ENCODE results near the gene TMCO4.
"Not testable (repeated sequence)": the region's sequence is repeated elsewhere in the genome, so short reads cannot be mapped to it uniquely, and the experiment has no call there.

TMCO4 gene

DNA sequence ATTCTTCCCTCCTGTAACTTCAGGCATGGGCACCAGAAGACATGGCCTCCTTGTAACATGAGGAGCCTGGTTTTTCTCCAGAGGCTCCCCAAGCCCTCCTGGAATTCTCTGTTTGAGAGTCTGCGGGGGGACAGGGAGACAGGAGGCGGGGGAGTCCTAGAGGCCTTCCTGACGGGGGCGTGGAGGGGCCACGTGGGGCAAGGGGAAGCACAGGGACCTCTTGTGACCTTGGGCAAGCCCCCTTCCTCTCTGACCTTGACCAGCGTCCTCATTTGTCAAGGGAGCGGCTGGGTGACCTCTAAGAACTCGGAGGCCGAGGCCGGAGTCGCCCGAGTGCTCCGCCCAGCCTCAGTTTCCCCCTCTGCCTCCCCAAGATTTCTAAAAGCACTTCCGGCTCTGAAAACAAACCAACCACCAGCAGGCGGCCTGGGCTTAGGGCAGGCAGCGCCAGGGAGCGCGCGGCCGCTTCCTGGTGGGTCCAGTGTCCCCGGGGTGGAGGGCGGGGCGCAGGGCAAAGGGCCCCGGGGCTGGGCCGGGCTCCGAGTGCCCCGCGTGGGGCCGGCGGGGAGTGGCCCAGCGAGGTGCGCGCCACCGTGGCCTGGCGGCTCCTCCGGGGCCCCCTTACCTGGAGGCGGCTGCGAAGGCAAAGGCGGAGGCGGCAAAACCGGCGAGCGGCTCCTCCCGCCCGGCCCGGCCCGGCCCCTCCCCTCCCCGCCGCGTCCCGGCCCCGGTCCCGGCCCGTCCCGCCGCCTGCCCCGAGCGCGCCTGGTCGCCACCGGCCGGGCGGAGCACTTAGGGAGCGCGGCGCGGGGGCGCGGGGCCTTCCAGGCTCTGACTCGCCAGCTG, at the start of gene TMCO4:
TSS of gene TMCO4 (minus strand) at position 687 of the 846 bp plus-strand sequence. CDS start 19,158 bp downstream, outside the sequence.
- peak in 3 of 14 donors; percentile 8 to 32 (median 28) for DNase-seq

DNA sequence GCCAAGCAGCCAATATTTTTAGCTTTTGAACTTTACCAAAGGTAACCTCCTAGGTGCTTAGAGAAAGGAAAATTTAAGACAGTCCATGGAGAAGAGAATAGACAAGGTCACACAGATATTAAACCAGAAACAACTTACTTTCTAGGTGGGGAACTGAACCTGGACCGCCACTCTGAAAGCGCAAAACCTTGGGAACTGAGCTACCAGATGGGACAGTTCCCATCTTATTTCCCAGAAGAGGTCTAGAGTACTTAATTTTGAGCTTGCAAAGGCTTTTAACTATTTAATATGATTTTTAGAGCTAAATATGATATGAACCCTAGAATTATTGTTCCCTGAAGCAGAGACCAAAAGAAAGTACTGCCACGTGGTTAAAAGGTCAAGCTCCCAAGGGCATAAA, 49.6 kb upstream of the TMCO4 start:
- not testable (repeated sequence) for DNase-seq

DNA sequence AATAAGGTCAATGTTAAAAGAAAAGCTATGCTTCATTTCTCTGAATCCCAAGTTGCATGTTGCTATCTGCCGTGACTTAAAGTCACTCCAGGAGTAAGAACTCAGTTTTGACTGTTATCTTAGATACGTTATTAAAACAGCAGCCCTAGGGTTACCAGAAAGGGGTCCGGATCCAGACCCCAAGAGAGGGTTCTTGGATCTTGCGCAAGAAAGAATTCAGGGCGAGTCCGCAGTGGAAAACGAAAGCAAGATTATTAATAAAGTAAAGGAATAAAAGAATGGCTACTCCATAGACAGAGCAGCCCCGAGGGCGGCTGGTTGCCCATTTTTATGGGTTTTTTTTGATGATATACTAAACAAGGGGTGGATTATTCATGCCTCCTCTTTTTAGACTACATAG, 47.6 kb upstream of the TMCO4 start:
- not testable (repeated sequence) for DNase-seq

DNA sequence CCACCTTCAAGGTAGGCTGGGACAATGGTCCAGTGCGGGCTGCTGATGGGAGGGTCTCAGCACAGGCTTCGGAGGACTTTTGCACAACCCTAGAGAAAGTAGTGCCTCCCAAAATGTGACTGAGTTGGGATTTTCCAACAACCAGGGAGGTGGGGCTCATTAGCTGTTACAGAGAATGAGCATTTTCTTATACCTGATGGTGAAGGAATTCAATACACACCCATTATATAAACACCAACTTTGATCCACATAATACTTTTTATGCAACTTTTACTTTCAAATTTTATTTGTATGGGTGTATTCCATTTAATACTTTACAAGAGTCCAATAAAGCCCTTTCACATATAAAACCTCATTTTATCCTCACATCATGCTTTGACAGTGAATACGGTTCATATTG, 46.6 kb upstream of the TMCO4 start:
- DNase-seq, result no peak

DNA sequence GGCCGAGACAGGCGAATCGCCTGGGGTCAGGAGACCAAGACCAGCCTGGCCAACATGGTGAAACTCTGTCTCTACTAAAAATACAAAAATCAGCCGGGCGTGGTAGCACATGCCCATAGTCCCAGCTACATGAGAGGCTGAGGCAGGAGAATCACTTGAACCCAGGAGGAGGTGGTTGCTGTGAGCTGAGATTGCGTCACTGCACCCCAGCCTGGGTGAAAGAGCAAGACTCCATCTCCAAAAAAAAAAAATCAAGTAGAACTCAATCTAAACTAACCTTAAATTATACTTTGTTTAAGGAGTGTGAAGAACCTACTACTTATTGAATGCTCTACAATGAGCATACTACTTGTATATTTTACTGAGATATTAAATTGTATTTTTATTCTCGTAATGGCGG, 45.8 kb upstream of the TMCO4 start:
- DNase-seq, result no peak

DNA sequence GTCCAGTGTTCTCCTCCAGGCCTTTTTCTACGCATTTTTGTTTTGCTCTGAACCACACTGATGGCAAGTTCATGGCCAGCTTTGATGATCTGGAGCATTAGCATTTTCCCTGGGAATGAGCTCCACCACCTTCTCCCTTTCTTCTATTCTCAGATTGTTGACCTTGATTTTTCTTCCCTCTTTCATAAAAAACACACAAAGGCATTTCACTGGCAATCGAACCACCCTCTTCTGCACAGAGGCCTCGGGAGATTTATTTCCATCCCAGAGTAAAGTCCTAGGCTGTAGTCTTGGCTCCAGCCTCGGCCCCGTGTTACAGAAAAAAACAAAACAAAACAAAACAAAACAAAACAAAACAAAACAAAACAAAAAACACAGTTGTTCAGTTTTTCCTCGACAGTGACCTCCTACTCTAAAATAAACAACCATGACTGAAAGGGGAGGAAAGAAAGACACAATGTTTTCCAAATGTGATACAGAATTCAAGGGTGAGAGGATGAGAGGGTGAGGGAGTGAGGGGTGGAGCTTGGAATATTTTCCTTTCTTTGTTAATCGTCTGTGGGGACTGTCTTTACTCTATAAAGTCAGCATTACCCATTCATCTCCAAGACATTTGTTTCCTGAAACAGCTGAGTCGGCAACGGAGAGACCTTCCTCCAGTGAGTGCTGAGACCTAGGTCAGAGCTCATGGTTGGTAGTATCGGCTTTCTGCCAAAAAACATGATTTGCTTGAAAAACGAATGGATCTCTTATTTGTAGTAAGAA, 45.2 kb upstream of the TMCO4 start:
- DNase-seq, result no peak

DNA sequence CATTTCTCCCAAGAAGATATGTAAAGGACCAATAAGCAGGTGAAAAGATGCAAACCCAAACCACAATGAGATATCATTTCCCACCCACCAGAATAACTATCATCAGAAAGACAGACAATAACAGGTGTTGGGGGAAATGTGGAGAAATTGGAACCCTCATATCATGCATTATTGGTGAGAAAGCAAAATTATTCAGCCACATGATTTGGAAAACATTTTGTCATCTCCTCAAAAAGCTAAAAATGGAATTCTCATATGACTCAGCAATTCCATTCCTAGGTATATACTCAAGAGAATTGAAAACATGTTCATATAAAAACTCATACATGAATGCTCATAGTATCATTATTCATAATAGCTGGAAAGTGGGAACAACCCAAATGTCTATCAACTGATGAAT, 40.5 kb upstream of the TMCO4 start:
- no peak for DNase-seq

DNA sequence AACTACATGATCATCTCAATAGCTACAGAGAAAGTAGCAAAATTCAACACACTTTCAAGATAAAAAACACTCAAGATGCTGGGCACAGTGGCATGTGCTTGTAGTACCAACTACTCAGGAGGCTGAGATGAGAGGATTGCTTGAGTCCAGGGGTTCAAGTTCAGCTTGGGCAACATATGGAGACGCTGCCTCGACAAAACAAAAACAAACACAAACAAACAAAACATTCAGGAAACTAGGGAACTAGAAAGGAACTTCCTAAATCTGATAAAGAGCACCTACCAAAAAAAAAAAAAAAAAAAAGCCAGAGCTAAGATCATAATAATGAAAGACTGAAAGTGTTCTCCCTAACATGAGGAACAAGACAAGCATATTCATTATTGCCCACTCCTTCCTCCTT, 38.1 kb upstream of the TMCO4 start:
- no peak for DNase-seq

DNA sequence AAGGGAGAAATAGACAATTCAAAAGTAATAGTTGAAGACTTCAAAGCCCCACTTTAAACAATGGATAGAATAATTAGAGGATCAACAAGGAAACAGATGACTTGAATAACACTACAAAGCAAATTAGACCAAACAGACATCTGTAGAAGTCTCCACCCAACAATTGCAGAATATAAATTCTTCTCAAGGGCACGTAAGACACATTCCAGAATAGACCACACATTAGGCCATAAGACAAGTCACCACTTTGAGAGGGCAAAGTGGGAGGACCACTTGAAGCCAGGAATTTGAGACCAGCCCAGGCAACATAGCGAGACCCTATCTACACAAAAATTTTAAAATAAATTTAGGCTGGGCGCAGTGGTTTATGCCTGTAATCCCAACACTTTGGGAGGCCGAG, 35.9 kb upstream of the TMCO4 start:
- DNase-seq, result no peak

DNA sequence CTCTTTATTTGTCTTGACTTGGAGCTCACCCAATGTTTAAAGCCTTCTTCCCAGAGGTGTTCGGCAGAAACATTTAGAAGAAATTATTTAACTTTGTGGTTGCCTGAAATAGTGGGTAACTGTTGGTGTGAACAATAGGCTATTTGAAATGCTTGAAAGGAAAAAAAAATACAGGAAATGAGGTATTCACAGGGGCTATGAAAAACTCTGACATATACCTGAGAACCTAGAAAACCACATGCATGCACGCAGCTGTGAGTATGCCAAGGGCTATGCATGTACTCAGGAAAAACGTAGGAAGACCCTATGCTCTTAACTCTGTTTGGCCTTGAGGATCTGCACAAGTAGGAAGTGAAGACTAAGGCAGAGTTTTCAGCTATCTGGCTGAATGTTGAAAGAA, 31.7 kb upstream of the TMCO4 start:
- DNase-seq, result no peak

DNA sequence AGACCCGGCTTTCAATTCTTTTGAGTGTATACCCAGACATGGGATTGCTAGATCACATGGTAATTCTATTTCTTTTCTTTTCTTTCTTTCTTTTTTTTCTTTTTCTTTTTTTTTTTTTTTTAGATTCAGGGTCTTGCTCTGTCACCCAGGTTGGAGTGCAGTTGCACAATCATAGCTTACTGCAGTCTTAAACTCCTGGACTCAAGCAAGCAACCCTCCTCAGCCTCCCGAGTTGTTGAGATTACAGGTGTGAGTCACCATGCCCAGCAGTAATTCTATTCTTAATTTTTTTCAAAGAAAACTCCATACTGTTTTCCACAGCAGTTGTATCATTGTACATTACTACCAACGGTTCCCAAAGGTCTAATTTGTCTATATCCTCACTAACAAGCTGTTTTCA, 28.8 kb upstream of the TMCO4 start:
- DNase-seq, result no peak

DNA sequence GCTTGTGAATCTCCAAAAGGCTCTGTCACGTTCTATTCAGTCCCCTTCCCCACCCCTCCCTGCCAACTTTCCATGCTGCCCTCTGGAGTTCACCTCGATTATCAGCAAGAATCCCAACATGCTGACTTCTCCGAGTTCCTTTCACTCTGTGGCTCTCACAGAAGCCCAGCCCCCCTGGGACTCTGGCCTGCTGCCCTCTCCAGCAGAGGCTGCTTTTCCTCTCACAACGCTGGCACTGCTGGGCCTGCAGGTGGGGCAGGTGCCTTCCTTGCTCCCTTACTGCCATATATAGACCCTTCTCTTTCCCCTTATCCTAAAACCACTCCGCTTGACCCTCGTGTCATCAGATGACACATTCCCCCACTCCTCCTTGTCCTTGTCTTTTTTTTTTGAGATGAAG, 25.6 kb upstream of the TMCO4 start:
- no peak for DNase-seq

DNA sequence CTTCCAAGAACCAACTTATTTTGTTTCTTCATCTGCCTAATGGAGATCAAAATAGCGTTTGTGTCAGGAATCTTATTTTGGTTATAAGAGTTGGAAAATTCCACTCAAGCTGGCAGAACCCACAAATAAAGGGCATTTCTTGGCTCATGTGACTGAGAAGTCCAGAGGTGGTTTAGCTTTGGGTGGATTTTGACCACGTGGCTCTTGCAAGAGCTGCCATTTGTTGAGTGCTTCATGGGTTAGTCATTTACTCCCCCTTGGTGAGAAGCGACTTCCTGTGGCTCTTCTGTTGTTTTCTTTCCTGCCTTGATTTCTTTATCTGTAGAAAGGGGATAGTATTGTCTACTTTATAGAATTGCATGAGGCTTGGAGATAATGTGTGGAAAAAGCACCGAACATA, 24.8 kb upstream of the TMCO4 start:
- DNase-seq, result no peak

DNA sequence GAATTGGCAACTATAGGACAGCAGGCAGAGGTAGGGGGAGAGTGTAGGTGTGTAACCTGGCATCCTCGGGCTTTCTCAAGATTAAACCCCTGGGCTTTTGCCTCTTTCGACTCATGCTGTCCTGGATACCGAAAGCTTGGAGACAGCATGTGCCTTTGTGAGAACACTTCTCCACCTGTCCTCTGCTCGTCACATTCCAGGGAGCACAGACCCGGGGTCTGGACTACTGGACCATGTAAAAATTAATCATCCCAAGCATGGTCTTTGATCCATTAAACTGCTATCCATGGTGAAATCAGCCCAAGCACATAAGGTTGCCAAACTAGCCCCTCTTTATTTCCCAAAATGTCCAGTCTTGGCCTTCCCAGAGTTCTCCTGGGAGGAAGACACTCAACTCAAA, 24.3 kb upstream of the TMCO4 start:
- no peak for DNase-seq

DNA sequence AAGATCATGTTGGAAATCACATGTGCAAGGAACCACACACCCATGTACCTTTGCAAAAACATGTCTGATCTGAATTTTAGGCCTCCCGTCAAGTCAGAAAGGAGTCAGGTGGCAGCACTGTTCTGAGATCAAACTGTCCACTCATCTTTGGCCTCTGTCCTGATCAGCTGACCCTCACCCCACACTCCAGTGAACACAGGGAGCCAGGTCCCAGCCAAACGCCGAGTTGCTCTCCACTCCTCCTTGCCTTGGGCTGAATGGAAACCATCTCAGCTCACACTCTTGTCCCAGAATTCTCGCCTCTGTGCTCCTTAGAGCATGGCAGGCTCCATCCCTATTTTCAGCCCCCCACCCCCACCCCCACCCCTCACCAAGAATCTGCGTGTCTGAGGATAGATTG, 20.0 kb upstream of the TMCO4 start:
- no peak for DNase-seq

DNA sequence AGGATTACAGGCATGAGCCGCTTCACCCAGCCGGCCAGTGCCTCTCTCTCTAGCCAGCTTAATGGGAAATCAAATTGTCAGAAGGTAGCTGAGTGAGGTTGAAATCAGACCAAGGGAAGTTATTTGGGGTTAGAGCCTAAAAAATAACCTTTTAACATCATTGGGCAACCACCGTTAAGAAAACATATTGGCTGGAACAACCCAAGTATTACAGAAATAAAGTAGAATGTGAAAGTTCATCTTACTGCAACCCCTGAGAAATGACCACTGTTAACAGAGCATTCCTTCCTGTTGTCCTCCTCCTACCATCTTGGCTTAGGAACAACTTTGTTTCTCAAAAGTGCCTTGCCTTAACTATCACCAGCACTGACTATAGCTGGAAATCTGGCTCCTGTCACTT, 18.6 kb upstream of the TMCO4 start:
- DNase-seq, result no peak

DNA sequence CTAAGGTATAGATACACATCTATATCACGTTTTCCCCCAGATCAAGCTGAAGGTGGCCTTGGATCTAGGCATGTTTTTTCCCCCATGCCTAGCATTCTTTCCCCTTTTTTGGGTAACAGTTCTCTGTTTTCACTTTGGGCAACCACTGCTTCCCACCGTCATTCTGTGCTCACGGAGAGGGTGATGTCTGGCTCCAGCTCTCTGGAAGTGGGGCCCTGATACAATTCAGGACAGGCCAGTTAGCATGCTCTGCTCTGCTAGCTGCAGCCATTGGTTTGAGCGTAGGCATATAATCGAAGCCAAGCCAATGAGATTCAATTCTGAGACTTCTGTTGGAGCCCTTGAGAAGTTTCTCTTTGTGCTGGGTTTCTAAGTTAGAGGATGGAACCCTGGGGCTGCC, 17.4 kb upstream of the TMCO4 start:
- no peak for DNase-seq

DNA sequence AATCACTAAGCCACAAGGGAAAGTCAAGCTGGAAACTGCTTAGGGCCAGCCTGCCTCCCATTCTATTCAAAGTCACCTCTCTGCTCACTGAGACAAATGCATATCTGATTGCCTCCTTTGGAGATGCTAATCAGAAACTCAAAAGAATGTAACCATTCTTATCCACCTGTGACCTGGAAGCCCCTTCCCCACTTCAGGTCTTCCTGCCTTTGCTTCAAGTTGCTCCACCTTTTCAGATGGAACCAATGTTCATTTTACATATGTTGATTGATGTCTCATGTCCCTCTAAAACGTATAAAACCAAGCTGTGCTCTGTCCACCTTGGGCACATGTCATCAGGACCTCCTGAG, 17.0 kb upstream of the TMCO4 start:
- DNase-seq, result not testable (repeated sequence)

DNA sequence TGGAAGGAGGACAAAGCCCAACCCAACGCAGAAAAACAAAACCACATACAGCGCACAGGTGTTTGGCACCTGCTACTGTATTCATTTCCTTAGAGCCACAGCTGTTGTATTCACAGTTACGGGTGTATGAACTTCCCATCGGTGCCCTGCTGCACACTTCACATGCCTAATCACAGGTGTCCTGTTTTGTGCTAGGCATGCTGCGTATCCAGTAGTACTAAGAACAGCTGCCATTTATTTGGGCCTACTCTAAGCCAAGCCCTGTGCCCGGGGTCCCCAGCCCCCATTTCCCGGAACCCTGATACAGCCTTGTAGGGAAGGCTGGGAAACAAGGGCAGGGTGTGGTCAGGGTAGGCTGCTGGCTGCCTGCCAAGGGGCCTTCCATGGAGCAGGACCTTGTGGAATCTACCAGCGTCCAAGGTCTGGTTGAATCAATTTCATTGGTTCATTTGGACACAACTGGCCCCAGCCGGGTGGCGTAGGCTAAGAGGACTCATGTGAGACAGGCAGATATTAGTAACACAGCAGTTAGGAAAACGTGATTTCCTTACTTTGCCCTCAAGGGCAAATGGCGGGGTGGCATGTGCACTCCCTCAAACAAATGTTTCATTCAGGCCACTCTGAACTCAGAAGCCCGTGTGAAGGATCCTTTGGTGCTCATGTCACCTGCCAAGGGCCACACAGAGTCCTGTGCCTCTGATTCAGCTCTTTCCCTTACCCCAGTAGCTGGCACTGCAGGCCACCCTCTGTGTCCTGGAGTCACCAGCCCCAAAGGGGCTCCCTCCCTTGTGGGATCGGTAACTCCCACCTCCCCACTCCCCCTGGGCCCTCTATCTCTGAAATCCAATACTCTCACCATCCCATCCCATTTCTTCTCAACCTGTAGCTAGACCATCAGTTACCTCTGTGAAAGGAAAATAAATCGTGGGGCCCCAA, 16.4 kb upstream of the TMCO4 start:
- DNase-seq, result no peak

DNA sequence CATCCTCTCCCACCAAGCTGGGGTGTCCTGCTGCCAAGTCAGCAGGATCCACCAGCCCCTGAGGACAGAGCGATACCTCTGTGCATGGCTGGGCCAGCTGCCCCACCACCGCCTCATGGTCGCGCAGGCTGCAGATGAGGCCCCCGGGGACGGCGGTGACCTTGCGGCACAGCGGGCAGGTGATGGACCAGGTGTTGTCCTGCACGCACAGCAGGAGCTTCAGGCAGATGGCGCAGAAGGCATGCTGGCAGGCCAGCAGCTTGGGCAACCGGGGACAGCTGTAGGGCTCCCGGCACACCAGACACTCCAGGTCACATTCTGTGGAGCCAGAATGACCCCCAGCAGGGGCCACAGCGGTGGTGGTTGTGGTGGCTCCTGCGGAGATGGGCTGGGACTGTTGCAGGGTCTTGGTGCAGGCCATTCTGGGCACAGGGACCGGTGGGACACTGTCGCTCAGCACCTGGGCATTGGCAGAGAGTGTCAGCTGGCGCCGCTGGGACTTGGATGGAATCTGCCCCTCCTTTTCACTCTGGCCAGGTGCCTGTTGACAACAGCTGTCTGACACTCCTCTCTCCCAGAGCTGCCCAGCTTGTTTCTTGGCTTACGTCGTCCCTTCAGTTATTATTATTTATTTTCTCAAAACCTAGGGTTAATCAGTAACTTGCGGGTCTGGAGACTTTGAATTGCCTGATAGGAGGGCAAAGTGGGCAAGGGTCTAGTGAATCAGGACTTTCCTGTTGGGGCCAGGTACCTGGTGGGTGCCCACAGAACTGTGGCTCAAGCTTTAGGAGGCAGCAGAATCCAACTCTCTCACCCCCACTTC, 15.2 kb upstream of the TMCO4 start, which contains the start of gene RNF186:
TSS of gene RNF186 (minus strand) at position 603 of the 823 bp plus-strand sequence. CDS start at position 421, 182 bp downstream.
- DNase-seq, result no peak

DNA sequence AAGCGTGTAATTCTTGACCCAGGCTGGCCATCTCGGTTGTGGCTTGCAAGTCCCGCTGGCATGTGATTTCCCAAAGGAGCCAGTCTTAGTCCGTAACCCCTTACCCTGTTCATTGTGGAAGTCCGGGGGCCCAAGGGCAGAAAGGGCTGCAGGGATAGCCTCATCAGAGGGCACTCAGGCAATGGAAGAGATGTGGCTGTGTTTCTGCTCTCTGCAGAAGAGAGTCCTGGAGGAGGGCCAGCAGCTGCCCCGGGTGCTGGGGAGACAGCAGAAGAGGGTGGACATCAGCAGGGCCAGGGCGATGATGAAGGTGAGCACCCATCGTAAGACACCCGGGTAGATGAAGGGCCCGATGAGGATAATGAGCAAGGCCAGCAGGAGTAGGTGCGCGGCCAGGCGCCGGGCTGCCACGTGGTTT, 14.5 kb upstream of the TMCO4 start:
- no peak for DNase-seq

DNA sequence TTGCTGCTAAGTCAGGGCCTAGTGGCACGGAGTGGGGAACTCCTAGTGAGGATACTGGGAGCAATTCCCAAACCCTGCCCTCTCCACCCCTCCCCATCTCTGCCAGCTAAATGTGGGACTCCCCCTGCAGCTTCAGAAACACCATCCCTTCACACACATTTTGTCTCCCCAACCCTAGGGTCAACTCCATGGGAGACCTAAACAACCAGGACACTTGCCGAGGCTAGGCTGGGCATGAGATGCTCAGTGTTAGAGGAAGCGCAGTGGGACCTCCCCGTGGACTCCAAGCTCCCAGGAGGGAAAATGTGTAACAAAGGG, 13.9 kb upstream of the TMCO4 start:
- DNase-seq, result no peak
